Left renal cortex interstitium (tissue), 4 donors: Measurements from ENCODE around the gene SERPINB4. TPM values are rescaled to one million over a fixed set of nuclear protein-coding genes. Genes with fewer than 3 reads are reported as not detected.

ENCODE experiments used
- DNase-seq, 4 donors: peaks; one replicate each; pipeline ENCODE4 v3.0.0-alpha.2; 2013; ENCODE audit warnings: low read depth in 4 of 4, low spot score in 2 of 4, missing footprints in 1 of 4
- polyA plus RNA-seq, 4 donors: library from polyadenylated mRNA; unstranded; fragments of 120-200 nt; gene quantifications; one replicate each; pipeline ENCODE4 v1.2.1, GENCODE V29; 2013; ENCODE audit not compliant: insufficient read length in 4 of 4

The SERPINB4 gene
- polyA plus RNA-seq, 4 donors, result 0.08 TPM; not detected in 2

DNA sequence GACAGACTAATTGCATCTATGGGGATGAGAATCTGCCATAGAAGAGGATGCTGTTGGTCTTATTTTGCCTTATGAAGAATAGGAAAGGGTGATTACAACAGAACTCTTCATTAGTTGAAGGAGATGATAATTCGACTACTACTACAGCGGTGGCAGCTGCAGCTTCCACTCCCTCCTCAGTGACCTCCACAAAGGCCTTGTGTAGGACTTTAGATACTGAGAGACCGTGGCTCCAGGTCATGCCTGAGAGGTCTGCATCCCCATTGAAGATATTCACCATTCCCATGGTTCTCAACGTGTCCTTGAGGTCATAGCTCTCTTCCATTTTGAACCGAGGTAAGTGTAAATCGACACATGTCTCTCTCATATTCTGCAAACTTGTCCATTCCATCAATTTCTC, 6.4 kb downstream of the SERPINB4 start:
- no peak for DNase-seq

DNA sequence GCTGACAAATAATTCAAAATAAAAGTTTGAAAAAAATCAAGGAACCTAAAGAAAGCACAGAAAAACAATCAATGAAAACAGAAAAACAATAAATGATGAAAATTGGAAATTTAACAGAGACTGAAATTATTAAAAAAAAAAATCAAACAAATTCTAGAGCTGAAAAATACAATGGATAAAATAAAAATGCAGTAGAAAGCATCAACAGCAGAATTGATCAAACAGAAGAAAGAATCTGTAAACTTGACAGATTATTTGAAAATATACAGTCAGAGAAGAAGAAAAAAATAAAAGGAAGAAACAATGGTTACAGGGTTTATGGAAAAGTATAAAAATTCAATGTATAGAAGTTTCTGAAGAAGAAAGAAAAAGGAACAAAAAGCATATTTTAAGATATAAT, 16.2 kb downstream of the SERPINB4 start:
- DNase-seq, result no peak

- no peak for DNase-seq
Measured at GRCh38 chr18:63626431-63626830, 17.6 kb downstream of the SERPINB4 start.

- DNase-seq, result no peak
Measured at GRCh38 chr18:63624863-63625262, 19.2 kb downstream of the SERPINB4 start.

GRCh38 chr18:63619661-63620060, 24.4 kb downstream of the SERPINB4 start:
- DNase-seq, result no peak

DNA sequence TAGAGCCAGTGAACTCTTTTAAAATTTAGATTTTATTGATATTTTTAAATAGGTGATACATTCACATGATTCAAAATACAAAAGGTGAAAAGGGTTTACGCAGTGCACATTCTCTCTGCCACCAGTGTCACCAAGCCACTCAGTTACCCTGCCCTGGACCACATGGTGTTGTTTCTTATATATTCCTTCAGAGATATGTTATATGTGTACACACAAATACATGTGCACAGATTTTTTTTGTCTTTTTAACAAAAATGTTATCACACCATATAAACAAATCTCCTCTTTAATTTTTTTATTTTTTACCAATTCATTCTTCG, 26.2 kb downstream of the SERPINB4 start:
- DNase-seq, result no peak

DNA sequence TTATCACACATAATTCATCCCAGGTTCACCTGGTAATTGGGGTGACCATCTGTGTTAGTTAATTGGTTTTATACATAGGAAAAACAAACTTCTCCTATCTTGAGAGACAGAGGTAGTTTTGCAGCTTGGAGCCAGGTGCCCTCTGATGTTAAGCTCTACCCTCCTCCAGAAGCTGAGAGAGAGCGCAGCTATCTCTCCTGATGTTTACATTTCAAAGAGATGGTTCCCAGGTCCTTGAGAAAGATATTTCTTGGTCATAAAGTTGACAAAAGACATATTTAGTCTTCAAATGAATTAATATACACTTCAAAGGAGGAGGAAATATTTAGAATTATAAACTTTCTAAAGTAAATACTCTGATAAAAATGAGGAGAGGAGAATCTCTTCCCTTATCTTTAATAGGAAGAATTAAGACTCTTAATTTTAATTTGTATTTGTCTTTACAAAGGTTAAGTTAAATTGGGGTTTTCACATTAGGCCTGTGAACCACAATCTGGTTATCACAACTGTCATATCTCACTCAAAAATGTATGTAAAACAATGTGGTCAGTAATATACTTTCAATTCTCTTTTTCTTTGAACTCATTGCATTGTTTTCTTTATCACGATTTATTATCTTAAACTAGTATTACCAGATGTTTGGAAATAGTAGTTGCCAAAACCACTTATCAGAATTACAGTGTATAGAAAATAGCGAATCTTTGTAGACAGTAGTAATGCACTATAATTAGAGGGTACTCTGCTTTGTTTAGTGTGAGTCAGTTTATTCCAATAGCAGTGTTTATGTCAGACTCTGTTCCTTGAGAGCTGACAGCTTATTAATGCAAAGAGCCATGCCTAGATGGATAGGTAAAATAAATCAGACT, 26.8 kb downstream of the SERPINB4 start:
- no peak for DNase-seq

- no peak for DNase-seq
Measured at GRCh38 chr18:63613420-63613819, 30.6 kb downstream of the SERPINB4 start.

DNA sequence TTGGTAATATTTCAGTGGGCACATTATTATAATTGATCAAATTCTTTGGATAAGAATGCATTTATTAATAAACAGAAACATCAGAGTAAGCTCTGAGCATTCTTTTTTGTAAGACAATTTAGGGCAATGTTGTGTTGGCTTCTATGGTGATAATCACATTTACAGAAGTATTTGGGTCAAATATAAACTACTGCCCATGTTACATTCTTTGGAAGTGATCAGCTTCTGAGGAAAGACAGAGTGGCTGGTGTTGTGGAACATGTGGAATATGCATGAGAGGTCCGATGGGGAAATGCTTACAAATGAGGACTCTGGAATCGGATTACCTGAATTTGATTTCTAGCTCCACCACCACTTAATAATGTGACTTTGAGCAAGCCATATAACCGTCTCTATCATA, 37.5 kb downstream of the SERPINB4 start:
- DNase-seq, result no peak

GRCh38 chr18:63604791-63605567, 39.1 kb downstream of the SERPINB4 start:
- DNase-seq, result no peak

DNA sequence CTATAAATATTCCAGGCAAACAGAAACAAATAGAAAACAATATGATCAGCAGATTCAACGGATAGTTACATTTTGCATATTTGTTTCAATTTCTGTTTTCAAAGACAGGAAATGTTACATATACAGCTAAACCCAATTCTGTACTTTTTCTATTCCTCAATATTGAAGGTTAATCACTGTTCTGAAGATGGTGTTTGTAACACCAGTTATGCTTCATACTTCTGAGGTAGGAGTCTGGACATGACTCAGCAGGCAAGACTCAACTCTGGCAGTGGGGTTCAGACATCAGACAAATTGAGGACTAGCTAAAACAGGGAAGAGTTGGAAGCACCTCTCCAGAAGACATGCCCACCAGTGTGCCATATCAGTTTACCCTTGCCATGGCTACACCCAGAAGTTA, 40.3 kb downstream of the SERPINB4 start:
- no peak for DNase-seq

- DNase-seq, result no peak
Measured at GRCh38 chr18:63603355-63603754, 40.7 kb downstream of the SERPINB4 start.

GRCh38 chr18:63596964-63597363, 47.1 kb downstream of the SERPINB4 start:
- no peak for DNase-seq

DNA sequence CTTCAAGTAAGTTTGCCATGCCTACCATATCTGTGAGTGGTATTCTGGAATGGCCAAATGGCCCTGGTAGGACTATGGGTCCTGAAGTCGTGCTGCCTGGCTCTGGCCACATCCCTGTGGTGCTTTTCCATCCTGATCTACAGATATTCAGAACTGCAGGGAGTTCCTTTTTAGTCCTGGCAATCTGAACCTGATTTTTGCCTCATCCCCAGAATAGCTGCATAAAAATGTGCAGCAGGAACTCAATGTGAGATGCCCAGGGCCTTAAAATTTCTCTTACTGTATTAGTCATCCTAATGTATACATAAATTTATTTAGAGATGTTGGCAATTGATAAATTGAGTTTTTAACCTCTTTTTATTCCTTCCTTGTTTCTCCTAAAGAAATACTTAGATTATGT, 51.6 kb downstream of the SERPINB4 start:
- no peak for DNase-seq

DNA sequence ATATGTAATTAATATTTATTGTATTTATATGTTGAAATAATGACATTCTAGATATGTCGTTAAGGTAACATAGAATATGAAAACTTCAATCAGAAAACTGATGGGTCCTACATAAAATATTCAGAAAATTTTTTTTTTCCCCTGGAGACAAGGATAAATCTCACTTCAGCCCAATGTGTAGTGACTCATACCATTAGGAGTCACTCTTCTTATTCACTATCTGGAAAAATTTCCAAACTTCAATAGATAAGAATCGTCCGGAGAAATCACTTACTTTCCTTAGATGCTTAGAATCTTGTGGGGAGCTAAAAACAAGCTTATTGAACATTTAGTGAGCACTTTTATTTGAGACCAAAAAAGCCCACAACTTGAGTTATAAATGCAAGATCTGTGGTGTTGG, 52.3 kb downstream of the SERPINB4 start:
- no peak for DNase-seq

DNA sequence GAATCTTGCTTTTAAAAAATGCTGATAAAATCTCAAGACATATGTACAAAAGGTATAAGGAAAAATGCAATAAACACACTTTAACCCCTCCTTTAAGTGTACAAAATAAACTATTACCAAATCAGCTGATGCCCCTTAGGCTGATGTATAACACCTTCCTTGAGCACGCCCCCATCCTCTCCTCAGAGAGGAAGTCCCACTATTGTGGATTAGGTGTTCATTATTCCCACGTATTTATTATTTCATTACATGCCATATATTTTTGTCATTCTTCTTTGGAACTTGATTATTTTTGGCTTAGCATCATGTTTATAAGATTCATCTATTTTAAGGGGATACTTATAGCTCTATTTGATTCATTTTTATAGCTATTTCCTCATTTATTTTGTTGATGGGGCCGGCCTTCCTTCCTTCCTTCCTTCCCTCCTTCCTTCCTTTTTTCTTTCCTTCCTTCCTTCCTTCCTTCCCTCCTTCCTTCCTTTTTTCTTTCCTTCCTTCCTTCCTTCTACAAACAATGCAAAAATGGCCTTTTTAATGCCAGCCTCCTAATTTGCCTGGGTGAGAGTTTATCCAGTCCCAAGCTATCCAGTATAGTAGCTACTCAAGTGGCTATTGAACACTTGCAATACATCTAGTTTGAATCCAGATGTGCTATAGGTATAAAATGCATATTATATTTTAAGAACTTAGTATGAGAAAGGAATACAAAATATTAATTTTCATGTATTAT, 52.9 kb downstream of the SERPINB4 start:
- DNase-seq, result no peak

GRCh38 chr18:63590373-63590772, 53.7 kb downstream of the SERPINB4 start:
- DNase-seq, result no peak

DNA sequence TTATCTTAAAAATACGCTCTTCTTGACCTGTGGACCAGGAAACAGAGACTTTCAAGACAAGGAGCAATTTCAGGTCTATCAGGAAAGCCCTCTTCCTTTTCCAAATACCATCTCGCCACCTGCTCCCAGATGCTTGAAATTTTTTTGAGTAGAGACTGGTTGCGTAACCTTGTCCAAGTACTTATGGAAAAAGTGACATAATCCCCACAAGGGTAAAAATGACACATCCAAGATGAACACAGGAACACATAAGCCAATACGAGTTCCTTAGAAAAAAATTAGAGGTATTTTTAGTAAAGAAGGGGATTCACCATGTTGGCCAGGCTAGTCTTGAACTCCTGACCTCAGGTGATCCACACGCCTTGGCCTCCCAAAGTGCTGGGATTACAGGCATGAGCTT, 55.1 kb downstream of the SERPINB4 start:
- no peak for DNase-seq
